ENCODE data around the gene PLCG1.

Gene PLCG1

GRCh38 chr20:41162396-41162795, 25.1 kb downstream of the PLCG1 start:
- no peak for DNase-seq (ENCODE audit: insufficient read length, low spot score)
- TF ChIP-seq CTCF (IDR thresholded peaks at IDR 0.05; ENCODE audit: insufficient read depth, missing control alignments) = no peak
- no peak for FAIRE-seq

GRCh38 chr20:41163821-41164220, 26.5 kb downstream of the PLCG1 start:
- DNase-seq (ENCODE audit: insufficient read length, low spot score) = no peak
- TF ChIP-seq CTCF (IDR thresholded peaks at IDR 0.05; ENCODE audit: insufficient read depth, missing control alignments) = no peak
- no peak for FAIRE-seq

- FAIRE-seq (no peak), DNase-seq (ENCODE audit: insufficient read length, low spot score) (no peak)
- TF ChIP-seq CTCF (IDR thresholded peaks at IDR 0.05; ENCODE audit: insufficient read depth, missing control alignments) = no peak
Observed at GRCh38 chr20:41165001-41165882, 27.9 kb downstream of the PLCG1 start.

- no peak for TF ChIP-seq CTCF (IDR thresholded peaks at IDR 0.05; ENCODE audit: insufficient read depth, missing control alignments)
- no peak for FAIRE-seq
- no peak for DNase-seq (ENCODE audit: insufficient read length, low spot score)
Observed at GRCh38 chr20:41166201-41167117, 29.1 kb downstream of the PLCG1 start.

DNA sequence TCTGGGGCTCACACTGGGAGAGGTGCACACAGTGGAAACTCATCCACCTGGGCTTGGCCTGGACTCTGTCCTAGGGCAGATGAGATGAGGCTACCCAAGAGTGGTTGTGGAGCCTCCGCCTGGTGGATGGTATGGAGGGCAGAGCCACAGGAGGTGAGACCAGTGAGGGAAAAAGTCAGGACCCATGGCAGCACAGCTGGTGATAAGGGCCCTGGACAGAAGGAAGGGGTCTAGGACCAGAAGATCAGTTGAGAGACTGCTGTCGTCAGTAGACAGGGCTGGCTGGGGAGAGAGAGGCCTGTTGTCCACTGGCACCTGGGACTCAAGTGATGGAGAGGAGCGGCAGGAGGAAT, 29.8 kb downstream of the PLCG1 start:
- no peak for DNase-seq (ENCODE audit: insufficient read length, low spot score)
- no peak for TF ChIP-seq CTCF (IDR thresholded peaks at IDR 0.05; ENCODE audit: insufficient read depth, missing control alignments)
- no peak for FAIRE-seq

GRCh38 chr20:41167481-41168253, 30.3 kb downstream of the PLCG1 start:
- TF ChIP-seq CTCF (IDR thresholded peaks at IDR 0.05; ENCODE audit: insufficient read depth, missing control alignments) = no peak
- FAIRE-seq = no peak
- DNase-seq (ENCODE audit: insufficient read length, low spot score) = no peak

Data from D721Med (cell line).